H1 (cell line): ENCODE measurements around the gene TCIRG1. TPM values are rescaled to one million over a fixed set of nuclear protein-coding genes. Genes with fewer than 3 reads are reported as not detected.
"Not testable (repeated sequence)": the region's sequence is repeated elsewhere in the genome, so short reads cannot be mapped to it uniquely, and the experiment has no call there.

Experiments used
- CTCF ChIA-PET: fragments of 300-600 bp; sonication (Branson Sonifier 250); formaldehyde crosslinking; loops from one replicate; lab custom pipeline; 2021; ENCODE audit not compliant: partially characterized antibody; lab: Charles Lee
- POLR2A ChIA-PET: fragments of 300-600 bp; sonication (Branson Sonifier 250); formaldehyde crosslinking; loops from one replicate; lab custom pipeline; 2021; ENCODE audit warnings: inconsistent platforms; ENCODE audit not compliant: partially characterized antibody; lab: Charles Lee
- DNase-seq, 2 experiments: peaks; one replicate each; pipeline versions ENCODE4 v3.0.0 to v3.0.0-alpha.2; 2010 to 2022; ENCODE audit warnings: low spot score in 2 of 2, low read depth in 1 of 2, mixed read lengths in 1 of 2
- FAIRE-seq: peaks from 2 replicates; lab custom pipeline; 2011; peaks lifted over from hg19 to GRCh38; lab: Jason Lieb, UNC
- H2AFZ ChIP-seq: 2 replicates; pipeline ENCODE4 v1.8.1; 2012; ENCODE audit warnings: low read length, inconsistent platforms
- H2AK5ac ChIP-seq: 2 replicates; pipeline ENCODE4 v1.6.1; 2013; ENCODE audit warnings: low read depth, low read length
- H2BK120ac ChIP-seq: replicated peaks from 2 replicates; pipeline ENCODE3; 2013; ENCODE audit warnings: low read depth, low read length, inconsistent platforms
- H2BK12ac ChIP-seq: 2 replicates; pipeline ENCODE4 v1.6.1; 2013; ENCODE audit warnings: low read depth, low read length
- H2BK15ac ChIP-seq: 2 replicates; pipeline ENCODE4 v1.6.1; 2013; ENCODE audit warnings: low read length
- H2BK20ac ChIP-seq: 2 replicates; pipeline ENCODE4 v1.6.1; 2013; ENCODE audit warnings: low read length
- H2BK5ac ChIP-seq: 2 replicates; pipeline ENCODE4 v1.6.1; 2013; ENCODE audit warnings: low read depth, low read length
- H3K14ac ChIP-seq: 2 replicates; pipeline ENCODE4 v1.6.1; 2013; ENCODE audit warnings: inconsistent platforms; ENCODE audit not compliant: insufficient read length
- H3K18ac ChIP-seq: 2 replicates; pipeline ENCODE4 v1.6.1; 2013; ENCODE audit warnings: low read length; ENCODE audit errors: extremely low read depth
- H3K23ac ChIP-seq: 2 replicates; pipeline ENCODE4 v1.6.1; 2013; ENCODE audit warnings: inconsistent platforms; ENCODE audit not compliant: insufficient read length
- H3K23me2 ChIP-seq: 2 replicates; pipeline ENCODE4 v1.6.1; 2013; ENCODE audit warnings: low read depth, low read length
- H3K27ac ChIP-seq: 2 replicates; pipeline ENCODE4 v1.6.1; 2011; ENCODE audit warnings: low read depth, low read length, inconsistent platforms
- H3K27me3 ChIP-seq, 4 experiments: replicated peaks in 1 of 4; 1 replicate in 1 of 4; 2 replicates in 3 of 4; pipeline versions ENCODE4 v1.6.1 to v1.8.1; 2011 to 2013; ENCODE audit warnings: low read length in 3 of 4, mild to moderate bottlenecking in 3 of 4, inconsistent platforms in 2 of 4, mixed read lengths in 2 of 4, moderate library complexity in 1 of 4; ENCODE audit not compliant: control insufficient read depth in 3 of 4, insufficient read depth in 3 of 4; ENCODE audit errors: extremely low read depth in 1 of 4
- H3K36me3 ChIP-seq, 4 experiments: 2 replicates each; pipeline versions ENCODE4 v1.6.1 to v1.8.1; 2011 to 2013; ENCODE audit warnings: mild to moderate bottlenecking in 4 of 4, low read length in 3 of 4, moderate library complexity in 2 of 4, control low read depth in 1 of 4, inconsistent platforms in 1 of 4; ENCODE audit not compliant: insufficient read depth in 4 of 4, control insufficient read depth in 2 of 4
- H3K4ac ChIP-seq: replicated peaks from 2 replicates; pipeline ENCODE3; 2013; ENCODE audit warnings: low read length, low read depth, mixed read lengths, inconsistent platforms; ENCODE audit not compliant: insufficient read length
- H3K4me1 ChIP-seq, 4 experiments: replicated peaks in 1 of 4; 1 replicate in 1 of 4; 2 replicates in 3 of 4; pipeline versions ENCODE4 v1.6.1 to v1.8.1; 2011 to 2013; ENCODE audit warnings: low read length in 3 of 4, inconsistent platforms in 2 of 4, mixed read lengths in 1 of 4; ENCODE audit not compliant: insufficient read depth in 4 of 4, control insufficient read depth in 3 of 4
- H3K4me2 ChIP-seq, 2 experiments: 2 replicates each; pipeline versions ENCODE4 v1.6.1 to v1.8.1; 2011 to 2013; ENCODE audit warnings: low read depth in 2 of 2, low read length in 2 of 2, control low read depth in 1 of 2, inconsistent platforms in 1 of 2, mild to moderate bottlenecking in 1 of 2; ENCODE audit not compliant: insufficient read depth in 1 of 2
- H3K4me3 ChIP-seq, 4 experiments: fragments of 200-600, 300-600 bp in 1 of 4; sonication (generic), shearing (Covaris generic), sonication (Bioruptor Twin) in 1 of 4; 2 replicates each; pipeline versions ENCODE4 v1.5.1 to v1.8.1; 2011 to 2016; ENCODE audit warnings: low read length in 4 of 4, low read depth in 3 of 4, control low read depth in 2 of 4, inconsistent platforms in 2 of 4, mild to moderate bottlenecking in 2 of 4, mixed read lengths in 1 of 4, moderate library complexity in 1 of 4; ENCODE audit not compliant: insufficient read depth in 2 of 4; ENCODE audit errors: extremely low read depth in 1 of 4
- H3K56ac ChIP-seq: replicated peaks from 2 replicates; pipeline ENCODE3; 2013; ENCODE audit warnings: low read depth, mild to moderate bottlenecking, mixed read lengths, low read length, inconsistent platforms; ENCODE audit not compliant: insufficient read length
- H3K79me1 ChIP-seq: 2 replicates; pipeline ENCODE4 v1.6.1; 2013; ENCODE audit warnings: low read depth, low read length, control low read depth
- H3K79me2 ChIP-seq, 2 experiments: 2 replicates each; pipeline versions ENCODE4 v1.6.1 to v1.8.1; 2012 to 2013; ENCODE audit warnings: low read length in 2 of 2, mild to moderate bottlenecking in 2 of 2, inconsistent platforms in 1 of 2; ENCODE audit not compliant: insufficient read depth in 2 of 2, control insufficient read depth in 1 of 2
- H3K9ac ChIP-seq, 4 experiments: replicated peaks in 1 of 4; 1 replicate in 1 of 4; 2 replicates in 3 of 4; pipeline versions ENCODE4 v1.6.1 to v1.8.1; 2011 to 2013; ENCODE audit warnings: low read depth in 3 of 4, low read length in 3 of 4, control low read depth in 2 of 4, mild to moderate bottlenecking in 2 of 4, moderate library complexity in 2 of 4, inconsistent platforms in 1 of 4; ENCODE audit errors: extremely low read depth in 1 of 4
- H3K9me3 ChIP-seq, 2 experiments: 2 replicates each; pipeline versions ENCODE4 v1.6.1 to v1.8.1; 2012 to 2013; ENCODE audit warnings: mild to moderate bottlenecking in 2 of 2, moderate library complexity in 2 of 2, control low read depth in 1 of 2, inconsistent platforms in 1 of 2, low read depth in 1 of 2, low read length in 1 of 2, mixed read lengths in 1 of 2; ENCODE audit not compliant: insufficient read depth in 2 of 2
- H4K20me1 ChIP-seq, 2 experiments: replicated peaks in 1 of 2; 2 replicates each; pipeline versions ENCODE3 to v1.8.1; 2011 to 2013; ENCODE audit warnings: inconsistent platforms in 2 of 2, low read length in 2 of 2, mild to moderate bottlenecking in 1 of 2; ENCODE audit not compliant: insufficient read depth in 2 of 2, control insufficient read depth in 1 of 2
- H4K5ac ChIP-seq: 2 replicates; pipeline ENCODE4 v1.6.1; 2013; ENCODE audit warnings: low read length, low read depth, mixed read lengths, inconsistent platforms; ENCODE audit not compliant: insufficient read length
- H4K8ac ChIP-seq: 2 replicates; pipeline ENCODE4 v1.8.0; 2013; ENCODE audit warnings: mild to moderate bottlenecking, moderate library complexity, low read length, inconsistent platforms; ENCODE audit not compliant: insufficient read depth; ENCODE audit errors: extremely low read depth
- H4K91ac ChIP-seq: replicated peaks from 2 replicates; pipeline ENCODE3; 2013; ENCODE audit warnings: low read length, mixed read lengths, inconsistent platforms; ENCODE audit not compliant: insufficient read length
- KDM4A ChIP-seq: IDR thresholded peaks from one replicate; pipeline ENCODE4 v1.7.1; 2012; ENCODE audit warnings: low read depth, mild to moderate bottlenecking, moderate library complexity, low read length, inconsistent platforms; ENCODE audit not compliant: severe bottlenecking
- WGBS, 2 experiments: shearing (Covaris generic) in 1 of 2; methylation state at CpG; one replicate each; pipeline versions ENCODE4 v1.1.6 to v1.1.7; 2013 to 2015; ENCODE audit warnings: low lambda C conversion rate in 2 of 2, mixed read lengths in 2 of 2, inconsistent platforms in 1 of 2, low coverage in 1 of 2, missing lambda C conversion rate in 1 of 2; ENCODE audit not compliant: insufficient replicate concordance in 2 of 2, insufficient coverage in 1 of 2, insufficient read length in 1 of 2; ENCODE audit errors: extremely low coverage in 1 of 2, missing lambda C conversion rate in 1 of 2; 5-methylcytosine and 5-hydroxymethylcytosine counted together
- polyA plus RNA-seq, 7 experiments: library from polyadenylated mRNA; depleted of rRNA in 3 of 7; stranded (reverse) in 5 of 7; unstranded in 2 of 7; fragments of >200 nt in 5 of 7; fragments of 200-250 nt in 2 of 7; gene quantifications; 1 replicate in 5 of 7; 2 replicates in 1 of 7; 4 replicates in 1 of 7; pipeline versions ENCODE4 v1.2.1 to v1.2.3, GENCODE V29; 2011 to 2013; ENCODE audit warnings: missing spikeins in 2 of 7, mixed read lengths in 2 of 7
- total RNA-seq: library from RNA; stranded (reverse); fragmentation: NEBNext Ultra II Directional; extraction: Animal tissue kit (Norgen Biotek cat#: 25700); gene quantifications from 2 replicates; pipeline ENCODE4 v1.2.1, GENCODE V29; 2021
- TF ChIP-seq, protein P1 (sequence below): IDR thresholded peaks from 2 replicates; pipeline ENCODE4 v1.6.1; 2012; ENCODE audit warnings: inconsistent platforms
- TF ChIP-seq, protein P2 (sequence below), 3 experiments: IDR thresholded peaks; 1 replicate in 2 of 3; 2 replicates in 1 of 3; pipeline versions ENCODE4 v1.5.1 to v1.6.1; 2011; ENCODE audit warnings: low read length in 3 of 3, mild to moderate bottlenecking in 3 of 3, inconsistent platforms in 2 of 3, low read depth in 1 of 3, moderate library complexity in 1 of 3; ENCODE audit not compliant: insufficient read depth in 1 of 3; ENCODE audit errors: control extremely low read depth in 1 of 3

TCIRG1 gene
- total and polyA plus RNA-seq, 2 of the 8 experiments (the other 6 are each of a cell fraction or from before 2014, with no cell fraction given): 25.3 to 39.6 TPM

DNA sequence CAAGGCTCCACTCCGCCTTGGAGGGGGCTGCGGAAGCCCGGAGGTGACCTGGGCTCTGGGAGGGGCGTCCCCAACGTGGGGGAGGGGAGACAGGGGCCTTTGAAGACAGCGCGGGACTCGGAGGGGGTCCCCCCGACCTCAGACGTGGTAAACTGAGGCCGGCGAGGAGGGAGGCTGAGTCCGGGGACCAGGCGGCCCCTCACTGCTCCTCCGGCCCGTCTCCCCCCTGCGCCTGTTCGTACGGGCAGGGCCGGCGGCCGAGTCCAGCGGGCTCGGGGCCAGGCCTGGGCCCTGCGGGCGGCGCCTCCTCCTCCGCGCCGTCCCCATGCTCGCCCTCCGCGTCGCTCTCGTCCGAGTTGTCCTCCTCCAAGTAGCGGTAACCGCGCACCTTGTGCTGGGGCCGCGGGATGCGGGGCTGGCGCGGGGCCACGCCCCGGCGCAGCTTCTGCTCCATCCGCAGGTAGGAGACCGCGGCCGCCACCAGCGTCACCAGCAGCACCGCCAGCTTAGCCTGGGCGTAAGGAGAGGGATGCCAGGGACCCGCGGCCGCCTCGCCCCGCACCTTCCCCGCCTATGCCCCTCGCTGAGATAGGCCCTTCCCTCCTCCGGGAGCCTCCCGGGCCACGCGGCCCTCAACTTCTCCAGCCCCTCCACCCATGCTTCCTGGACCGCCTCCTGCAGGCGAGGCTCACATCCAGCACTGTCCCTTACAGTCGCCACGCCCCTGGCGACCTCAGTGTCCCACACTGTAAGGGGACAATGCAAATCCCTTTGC is 47.3 kb upstream of the TCIRG1 start:
- CTCF ChIA-PET: interaction anchor here (0.9 to 1.1 kb wide), 2 partner anchors 9 to 115 kb away, joined by 3 read pairs; no protein-coding TSS in a partner anchor
- H3K9me3 ChIP-seq, H3K56ac ChIP-seq, H3K27me3 ChIP-seq: not testable (repeated sequence)
- TF ChIP-seq, protein P1, sequence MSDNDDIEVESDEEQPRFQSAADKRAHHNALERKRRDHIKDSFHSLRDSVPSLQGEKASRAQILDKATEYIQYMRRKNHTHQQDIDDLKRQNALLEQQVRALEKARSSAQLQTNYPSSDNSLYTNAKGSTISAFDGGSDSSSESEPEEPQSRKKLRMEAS: peak; percentile 53
- TF ChIP-seq, protein P2, sequence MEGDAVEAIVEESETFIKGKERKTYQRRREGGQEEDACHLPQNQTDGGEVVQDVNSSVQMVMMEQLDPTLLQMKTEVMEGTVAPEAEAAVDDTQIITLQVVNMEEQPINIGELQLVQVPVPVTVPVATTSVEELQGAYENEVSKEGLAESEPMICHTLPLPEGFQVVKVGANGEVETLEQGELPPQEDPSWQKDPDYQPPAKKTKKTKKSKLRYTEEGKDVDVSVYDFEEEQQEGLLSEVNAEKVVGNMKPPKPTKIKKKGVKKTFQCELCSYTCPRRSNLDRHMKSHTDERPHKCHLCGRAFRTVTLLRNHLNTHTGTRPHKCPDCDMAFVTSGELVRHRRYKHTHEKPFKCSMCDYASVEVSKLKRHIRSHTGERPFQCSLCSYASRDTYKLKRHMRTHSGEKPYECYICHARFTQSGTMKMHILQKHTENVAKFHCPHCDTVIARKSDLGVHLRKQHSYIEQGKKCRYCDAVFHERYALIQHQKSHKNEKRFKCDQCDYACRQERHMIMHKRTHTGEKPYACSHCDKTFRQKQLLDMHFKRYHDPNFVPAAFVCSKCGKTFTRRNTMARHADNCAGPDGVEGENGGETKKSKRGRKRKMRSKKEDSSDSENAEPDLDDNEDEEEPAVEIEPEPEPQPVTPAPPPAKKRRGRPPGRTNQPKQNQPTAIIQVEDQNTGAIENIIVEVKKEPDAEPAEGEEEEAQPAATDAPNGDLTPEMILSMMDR (IDR thresholded peaks at IDR 0.05; ENCODE audit: control extremely low read depth in 1 of 3, insufficient read depth in 1 of 3, low read depth in 1 of 3, low read length in 3 of 3): peak in 1 of 3 experiments; percentile 8; a peak in 1 of 4 replicates
- TF ChIP-seq KDM4A: peak; percentile 20
- TF ChIP-seq, all 59 proteins: peak for 3; not testable (repeated sequence) for 56
- H4K5ac ChIP-seq, H2AFZ ChIP-seq, H4K20me1 ChIP-seq, H3K4ac ChIP-seq, H2BK120ac ChIP-seq, FAIRE-seq, H2BK5ac ChIP-seq, H3K23ac ChIP-seq, H3K18ac ChIP-seq, H2BK12ac ChIP-seq, H3K79me1 ChIP-seq, H3K23me2 ChIP-seq, H3K4me1 ChIP-seq, H2BK15ac ChIP-seq, H2BK20ac ChIP-seq, H3K79me2 ChIP-seq, POLR2A ChIA-PET, H2AK5ac ChIP-seq, H3K36me3 ChIP-seq, H4K91ac ChIP-seq, H3K14ac ChIP-seq, H3K27ac ChIP-seq: not testable (repeated sequence)
- Histone ChIP-seq H3K4me2 (peak overlapping the region; percentile 89 to 92), H3K4me3 (peak overlapping the region; percentile 26 to 63 (median 32)), H3K9ac (peak overlapping the region in 1 of 4 experiments; percentile 37; a peak in 1 of 7 replicates), H4K8ac (peak overlapping the region; percentile 89; the same call in 1 of the 2 replicates)
- 6% methylated on average over 21 of the region's 70 CpGs; no CpG with 5 or more reads in 1 of the 2 experiments for WGBS, 2 experiments
- DNase-seq: peak in 1 of 2 experiments; percentile 87
